WTC11 (cell line): ENCODE measurements around the gene YIF1A. TPM values are rescaled to one million over a fixed set of nuclear protein-coding genes. Genes with fewer than 3 reads are reported as not detected.

Experiments
- ATAC-seq: fragments of 200-7000 bp; cut with Tn5 transposase; 2 replicates; pipeline ENCODE4 v1.10.0; 2021; ENCODE audit warnings: mild to moderate bottlenecking, moderate library complexity
- CTCF ChIA-PET: fragments of 300-600 bp; sonication (Branson Sonifier 250); formaldehyde crosslinking; loops from one replicate; lab custom pipeline; 2021; ENCODE audit warnings: antibody characterized with exemption; lab: Charles Lee
- POLR2A ChIA-PET: fragments of 350-600 bp; sonication (Branson Sonifier 250); formaldehyde crosslinking; loops from one replicate; lab custom pipeline; 2021; ENCODE audit warnings: antibody characterized with exemption; lab: Charles Lee
- DNase-seq: peaks from one replicate; pipeline ENCODE4 v3.0.0; 2021; ENCODE audit warnings: low spot score
- H3K27ac Mint-ChIP-seq: 2 replicates; pipeline ENCODE4 v1.8.0; 2021; ENCODE audit warnings: mixed read lengths
- H3K27me3 Mint-ChIP-seq: 2 replicates; pipeline ENCODE4 v1.8.0; 2021; ENCODE audit warnings: low read depth, mild to moderate bottlenecking, moderate library complexity, mixed read lengths
- H3K36me3 Mint-ChIP-seq: 2 replicates; pipeline ENCODE4 v1.8.0; 2021; ENCODE audit warnings: mixed read lengths
- H3K4me1 Mint-ChIP-seq: 2 replicates; pipeline ENCODE4 v1.8.0; 2022; ENCODE audit warnings: mixed read lengths
- H3K4me3 Mint-ChIP-seq: 2 replicates; pipeline ENCODE4 v1.8.0; 2021; ENCODE audit warnings: mild to moderate bottlenecking, moderate library complexity, mixed read lengths
- H3K9me3 Mint-ChIP-seq: 2 replicates; pipeline ENCODE4 v1.8.0; 2021; ENCODE audit warnings: mixed read lengths
- ATF1 ChIP-seq: sonication (generic); formaldehyde crosslinking; IDR thresholded peaks from 2 replicates; pipeline ENCODE4 v1.8.1; 2023; ENCODE audit warnings: mild to moderate bottlenecking, moderate library complexity, missing genetic modification reagents
- ATF6 ChIP-seq: sonication (generic); formaldehyde crosslinking; IDR thresholded peaks from 2 replicates; pipeline ENCODE4 v1.8.1; 2023; ENCODE audit warnings: mild to moderate bottlenecking, missing genetic modification reagents
- CREB1 ChIP-seq: sonication (generic); formaldehyde crosslinking; IDR thresholded peaks from 2 replicates; pipeline ENCODE4 v1.8.0; 2023; ENCODE audit warnings: mild to moderate bottlenecking, missing genetic modification reagents
- E2F1 ChIP-seq: sonication (generic); formaldehyde crosslinking; IDR thresholded peaks from 2 replicates; pipeline ENCODE4 v1.8.0; 2022; ENCODE audit warnings: mild to moderate bottlenecking, missing genetic modification reagents
- ERG ChIP-seq: fragments of 250-450 bp; sonication (Bioruptor Pico); IDR thresholded peaks from 2 replicates; pipeline ENCODE4 v1.8.0; 2021; ENCODE audit warnings: mild to moderate bottlenecking
- ESRRA ChIP-seq: sonication (generic); formaldehyde crosslinking; IDR thresholded peaks from 2 replicates; pipeline ENCODE4 v1.8.1; 2022; ENCODE audit warnings: mild to moderate bottlenecking, missing genetic modification reagents, borderline replicate concordance
- FOXP4 ChIP-seq: sonication (generic); formaldehyde crosslinking; IDR thresholded peaks from 2 replicates; pipeline ENCODE4 v1.8.0; 2022; ENCODE audit warnings: mild to moderate bottlenecking, missing genetic modification reagents
- GABPB1 ChIP-seq: sonication (generic); formaldehyde crosslinking; IDR thresholded peaks from 2 replicates; pipeline ENCODE4 v1.8.1; 2023; ENCODE audit warnings: mild to moderate bottlenecking, missing genetic modification reagents
- NFATC4 ChIP-seq: fragments of 250-450 bp; sonication (Bioruptor Pico); IDR thresholded peaks from 2 replicates; pipeline ENCODE4 v1.9.0; 2021; ENCODE audit warnings: mild to moderate bottlenecking
- NR2C2 ChIP-seq: sonication (generic); formaldehyde crosslinking; IDR thresholded peaks from 2 replicates; pipeline ENCODE4 v1.8.0; 2022; ENCODE audit warnings: mild to moderate bottlenecking, missing genetic modification reagents
- OVOL2 ChIP-seq: fragments of 250-450 bp; sonication (Bioruptor Pico); IDR thresholded peaks from 2 replicates; pipeline ENCODE4 v1.9.0; 2021; ENCODE audit warnings: mild to moderate bottlenecking, borderline replicate concordance
- PRRX2 ChIP-seq: fragments of 250-450 bp; sonication (Bioruptor Pico); IDR thresholded peaks from 2 replicates; pipeline ENCODE4 v1.8.0; 2021; ENCODE audit warnings: mild to moderate bottlenecking
- RELA ChIP-seq: sonication (generic); formaldehyde crosslinking; IDR thresholded peaks from 2 replicates; pipeline ENCODE4 v1.8.1; 2022; ENCODE audit warnings: missing genetic modification reagents, mild to moderate bottlenecking, borderline replicate concordance
- ZBTB21 ChIP-seq: sonication (generic); formaldehyde crosslinking; IDR thresholded peaks from 2 replicates; pipeline ENCODE4 v1.8.1; 2023; ENCODE audit warnings: mild to moderate bottlenecking, missing genetic modification reagents, borderline replicate concordance
- ZNF281 ChIP-seq: sonication (generic); formaldehyde crosslinking; IDR thresholded peaks from 2 replicates; pipeline ENCODE4 v1.8.0; 2023; ENCODE audit warnings: mild to moderate bottlenecking, missing genetic modification reagents
- ZNF396 ChIP-seq: fragments of 250-450 bp; sonication (Bioruptor Pico); IDR thresholded peaks from 2 replicates; pipeline ENCODE4 v1.8.0; 2021; ENCODE audit warnings: mild to moderate bottlenecking, moderate library complexity, borderline replicate concordance
- ZNF532 ChIP-seq: fragments of 250-450 bp; sonication (Bioruptor Pico); IDR thresholded peaks from 2 replicates; pipeline ENCODE4 v1.9.0; 2021; ENCODE audit warnings: mild to moderate bottlenecking, borderline replicate concordance
- ZSCAN18 ChIP-seq: fragments of 250-450 bp; sonication (Bioruptor Pico); IDR thresholded peaks from 2 replicates; pipeline ENCODE4 v2.1.2; 2022; ENCODE audit warnings: mild to moderate bottlenecking, moderate library complexity
- total RNA-seq: library from RNA; stranded (reverse); gene quantifications from 3 replicates; pipeline ENCODE4 v1.2.3, GENCODE V29; 2021

YIF1A gene
- total RNA-seq, 1 experiment from 2014 or later = 86.9 TPM

GRCh38 chr11:66325263-66325671 is 36.3 kb upstream of the YIF1A start:
- ATAC-seq (no peak), DNase-seq (no peak)
- CTCF ChIA-PET = interaction anchor here (1.0 to 2.1 kb wide), 2 partner anchors 13 to 43 kb away, joined by 3 to 27 read pairs; no protein-coding TSS in a partner anchor
- Mint-ChIP-seq H3K27me3 (peaks cover 13% of the 10 kb centered on the region), H3K27ac (no peak overlapping the region), H3K36me3 (peaks cover 2% of the 10 kb centered on the region), H3K4me1 (peaks cover 15% of the 10 kb centered on the region), H3K9me3 (peaks cover 8% of the 10 kb centered on the region), H3K4me3 (no peak overlapping the region)
- no peak for TF ChIP-seq ZNF396 (CRISPR knock-in tag)
- TF ChIP-seq CREB1 (CRISPR knock-in tag) = no peak
- TF ChIP-seq ATF1 (CRISPR knock-in tag) = no peak
- no peak for TF ChIP-seq ZBTB21 (CRISPR knock-in tag)
- TF ChIP-seq GABPB1 (CRISPR knock-in tag) = no peak
- no peak for TF ChIP-seq ERG (CRISPR knock-in tag)
- TF ChIP-seq NFATC4 (CRISPR knock-in tag) = no peak
- no peak for TF ChIP-seq E2F1 (CRISPR knock-in tag)
- no peak for TF ChIP-seq RELA
- TF ChIP-seq FOXP4 = no peak
- TF ChIP-seq OVOL2 (CRISPR knock-in tag) = no peak
- TF ChIP-seq ZNF532 (CRISPR knock-in tag) = no peak
- no peak for TF ChIP-seq ATF6 (CRISPR knock-in tag)
- no peak for TF ChIP-seq ZSCAN18 (CRISPR knock-in tag)
- no peak for TF ChIP-seq ESRRA (CRISPR knock-in tag)
- no peak for TF ChIP-seq PRRX2 (CRISPR knock-in tag)
- TF ChIP-seq ZNF281 (CRISPR knock-in tag) = no peak
- no peak for TF ChIP-seq NR2C2 (CRISPR knock-in tag)
- POLR2A ChIA-PET = interaction anchor here (1.7 kb wide), 1 partner anchor 13 kb away, joined by 8 read pairs; no protein-coding TSS in a partner anchor
